Femur (tissue), 1 donor: Measurements from ENCODE around the gene NKIRAS1.

ENCODE experiments used
- DNase-seq: peaks from one replicate; pipeline ENCODE4 v3.0.0-alpha.2; 2017

NKIRAS1 gene

GRCh38 chr3:23916886-23917678 lies at the start of gene NKIRAS1, which contains the start of gene RPL15:
TSS of gene NKIRAS1 (minus strand) at chr3:23916990. CDS start at chr3:23910904, 6,086 bp downstream.
TSS of gene RPL15 (plus strand) at chr3:23917132. CDS start at chr3:23917860, 728 bp downstream.
- DNase-seq: peak; percentile 98

- no peak for DNase-seq
These were observed 49.5 kb upstream of the NKIRAS1 start for GRCh38 chr3:23966328-23966727.

GRCh38 chr3:23964537-23965235 lies 47.9 kb upstream of the NKIRAS1 start:
- DNase-seq: no peak

GRCh38 chr3:23961913-23962312 lies 45.1 kb upstream of the NKIRAS1 start:
- no peak for DNase-seq

GRCh38 chr3:23961066-23961465 lies 44.3 kb upstream of the NKIRAS1 start:
- DNase-seq: no peak

- DNase-seq: no peak
These were observed 43.9 kb upstream of the NKIRAS1 start for GRCh38 chr3:23960649-23961048.

- DNase-seq: no peak
These were observed 42.5 kb upstream of the NKIRAS1 start for GRCh38 chr3:23959135-23959900.

GRCh38 chr3:23956701-23957100 lies 39.9 kb upstream of the NKIRAS1 start:
- DNase-seq: no peak

GRCh38 chr3:23954144-23954543 lies 37.4 kb upstream of the NKIRAS1 start:
- no peak for DNase-seq

- no peak for DNase-seq
These were observed 36.7 kb upstream of the NKIRAS1 start for GRCh38 chr3:23953523-23953922.

- DNase-seq: no peak
These were observed 35.9 kb upstream of the NKIRAS1 start for GRCh38 chr3:23952646-23953045.

GRCh38 chr3:23950293-23950692 lies 33.5 kb upstream of the NKIRAS1 start:
- no peak for DNase-seq

GRCh38 chr3:23949784-23950183 lies 33.0 kb upstream of the NKIRAS1 start:
- peak; percentile 32 for DNase-seq

- DNase-seq: no peak
These were observed 32.0 kb upstream of the NKIRAS1 start for GRCh38 chr3:23948761-23949160.

- DNase-seq: peak; percentile 97
These were observed 29.3 kb upstream of the NKIRAS1 start for GRCh38 chr3:23945913-23946687.

GRCh38 chr3:23945663-23945912 lies 28.8 kb upstream of the NKIRAS1 start:
- no peak for DNase-seq

GRCh38 chr3:23944861-23945662 lies 28.3 kb upstream of the NKIRAS1 start, which contains the start of gene NR1D2:
TSS of gene NR1D2 (plus strand) at chr3:23945286. CDS start at chr3:23945579, 293 bp downstream.
- peak; percentile 91 for DNase-seq

- no peak for DNase-seq
These were observed 27.4 kb upstream of the NKIRAS1 start for GRCh38 chr3:23944007-23944783.

GRCh38 chr3:23942546-23942945 lies 25.8 kb upstream of the NKIRAS1 start:
- no peak for DNase-seq

GRCh38 chr3:23941440-23941839 lies 24.6 kb upstream of the NKIRAS1 start:
- no peak for DNase-seq

GRCh38 chr3:23940775-23941174 lies 24.0 kb upstream of the NKIRAS1 start:
- DNase-seq: no peak
